SIG-M5 treated with dmso at 0.1 percent for 504 hours (cell line): Measurements from ENCODE around the gene PCDHGB3.
A peak's percentile ranks its signal among the peaks of the same experiment; 100 is the strongest.
"Not testable (repeated sequence)": the region's sequence is repeated elsewhere in the genome, so short reads cannot be mapped to it uniquely, and the experiment has no call there.

Experiments
- DNase-seq: peaks from one replicate; lab custom pipeline; 2025; ENCODE audit not compliant: unreplicated experiment; lab: John Stamatoyannopoulos, UW

Gene PCDHGB3

DNA sequence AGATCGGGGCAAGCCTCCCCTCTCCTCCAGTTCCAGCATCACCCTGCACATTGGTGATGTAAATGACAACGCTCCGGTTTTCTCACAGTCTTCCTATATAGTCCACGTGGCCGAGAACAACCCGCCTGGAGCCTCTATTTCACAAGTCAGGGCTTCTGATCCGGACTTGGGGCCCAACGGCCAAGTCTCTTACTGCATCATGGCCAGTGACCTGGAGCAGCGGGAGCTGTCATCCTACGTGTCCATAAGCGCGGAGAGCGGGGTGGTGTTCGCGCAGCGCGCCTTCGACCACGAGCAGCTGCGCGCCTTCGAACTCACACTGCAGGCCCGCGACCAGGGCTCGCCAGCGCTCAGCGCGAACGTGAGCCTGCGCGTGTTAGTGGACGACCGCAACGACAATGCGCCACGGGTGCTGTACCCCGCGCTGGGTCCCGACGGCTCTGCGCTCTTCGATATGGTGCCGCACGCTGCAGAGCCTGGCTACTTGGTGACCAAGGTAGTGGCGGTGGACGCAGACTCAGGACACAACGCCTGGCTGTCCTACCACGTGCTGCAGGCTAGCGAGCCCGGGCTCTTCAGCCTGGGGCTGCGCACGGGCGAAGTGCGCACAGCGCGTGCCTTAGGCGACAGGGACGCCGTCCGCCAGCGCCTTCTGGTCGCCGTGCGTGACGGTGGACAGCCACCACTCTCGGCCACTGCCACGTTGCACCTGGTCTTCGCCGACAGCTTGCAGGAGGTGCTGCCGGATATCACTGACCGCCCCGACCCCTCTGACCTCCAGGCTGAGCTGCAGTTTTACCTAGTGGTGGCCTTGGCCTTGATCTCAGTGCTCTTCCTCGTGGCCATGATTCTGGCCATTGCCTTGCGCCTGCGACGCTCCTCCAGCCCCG, 19.4 kb downstream of the PCDHGB3 start:
- no peak for DNase-seq

DNA sequence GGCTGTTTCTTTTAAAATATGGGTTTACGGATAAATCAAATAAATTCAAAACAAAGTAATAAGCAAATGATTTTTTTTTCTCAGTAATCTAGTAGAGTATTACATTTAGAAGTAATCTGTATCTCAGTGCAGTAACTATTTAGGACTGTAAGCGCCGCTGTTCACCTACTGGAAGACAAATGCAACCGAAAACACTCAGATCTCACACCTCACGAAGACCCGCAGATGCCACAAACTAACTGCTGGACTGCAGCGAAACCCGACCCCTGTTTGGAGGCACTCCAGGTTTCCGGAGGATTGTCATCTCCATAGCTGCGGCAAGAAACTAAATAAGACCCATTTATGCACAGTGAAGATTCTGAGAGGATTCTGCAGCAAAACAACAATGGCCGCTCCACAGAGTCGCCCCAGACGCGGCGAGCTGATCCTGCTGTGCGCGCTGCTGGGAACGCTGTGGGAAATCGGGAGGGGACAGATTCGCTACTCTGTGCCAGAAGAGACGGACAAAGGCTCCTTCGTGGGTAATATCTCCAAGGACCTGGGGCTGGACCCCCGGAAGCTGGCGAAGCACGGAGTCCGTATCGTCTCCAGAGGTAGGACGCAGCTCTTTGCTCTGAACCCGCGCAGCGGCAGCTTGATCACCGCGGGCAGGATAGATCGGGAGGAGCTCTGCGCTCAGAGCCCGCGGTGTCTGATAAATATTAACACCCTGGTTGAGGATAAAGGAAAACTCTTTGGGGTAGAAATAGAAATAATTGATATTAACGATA, 22.6 kb downstream of the PCDHGB3 start, which contains the start of gene PCDHGA8:
Gene PCDHGA8, plus strand, starts transcription at position 205 of the 770 bp plus-strand sequence. Its CDS starts 181 bp downstream, at position 386.
- DNase-seq = no peak

DNA sequence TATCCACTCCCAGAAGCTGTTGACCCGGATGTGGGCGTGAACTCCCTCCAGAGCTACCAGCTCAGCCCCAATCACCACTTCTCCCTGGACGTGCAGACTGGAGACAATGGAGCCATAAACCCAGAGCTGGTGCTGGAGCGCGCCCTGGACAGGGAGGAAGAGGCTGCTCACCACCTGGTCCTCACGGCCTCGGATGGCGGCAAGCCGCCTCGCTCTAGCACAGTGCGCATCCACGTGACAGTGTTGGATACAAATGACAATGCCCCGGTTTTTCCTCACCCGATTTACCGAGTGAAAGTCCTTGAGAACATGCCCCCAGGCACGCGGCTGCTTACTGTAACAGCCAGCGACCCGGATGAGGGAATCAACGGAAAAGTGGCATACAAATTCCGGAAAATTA, 23.2 kb downstream of the PCDHGB3 start:
- DNase-seq = no peak

DNA sequence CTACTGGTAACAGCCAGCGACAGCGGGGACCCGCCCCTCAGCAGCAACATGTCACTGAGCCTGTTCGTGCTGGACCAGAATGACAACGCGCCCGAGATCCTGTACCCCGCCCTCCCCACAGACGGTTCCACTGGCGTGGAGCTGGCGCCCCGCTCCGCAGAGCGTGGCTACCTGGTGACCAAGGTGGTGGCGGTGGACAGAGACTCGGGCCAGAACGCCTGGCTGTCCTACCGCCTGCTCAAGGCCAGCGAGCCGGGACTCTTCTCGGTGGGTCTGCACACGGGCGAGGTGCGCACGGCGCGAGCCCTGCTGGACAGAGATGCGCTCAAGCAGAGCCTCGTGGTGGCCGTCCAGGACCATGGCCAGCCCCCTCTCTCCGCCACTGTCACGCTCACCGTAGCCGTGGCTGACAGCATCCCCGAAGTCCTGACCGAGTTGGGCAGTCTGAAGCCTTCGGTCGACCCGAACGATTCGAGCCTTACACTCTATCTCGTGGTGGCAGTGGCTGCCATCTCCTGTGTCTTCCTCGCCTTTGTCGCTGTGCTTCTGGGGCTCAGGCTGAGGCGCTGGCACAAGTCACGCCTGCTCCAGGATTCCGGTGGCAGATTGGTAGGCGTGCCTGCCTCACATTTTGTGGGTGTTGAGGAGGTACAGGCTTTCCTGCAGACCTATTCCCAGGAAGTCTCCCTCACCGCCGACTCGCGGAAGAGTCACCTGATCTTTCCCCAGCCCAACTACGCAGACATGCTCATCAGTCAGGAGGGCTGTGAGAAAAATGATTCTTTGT, 24.6 kb downstream of the PCDHGB3 start:
- not testable (repeated sequence) for DNase-seq

DNA sequence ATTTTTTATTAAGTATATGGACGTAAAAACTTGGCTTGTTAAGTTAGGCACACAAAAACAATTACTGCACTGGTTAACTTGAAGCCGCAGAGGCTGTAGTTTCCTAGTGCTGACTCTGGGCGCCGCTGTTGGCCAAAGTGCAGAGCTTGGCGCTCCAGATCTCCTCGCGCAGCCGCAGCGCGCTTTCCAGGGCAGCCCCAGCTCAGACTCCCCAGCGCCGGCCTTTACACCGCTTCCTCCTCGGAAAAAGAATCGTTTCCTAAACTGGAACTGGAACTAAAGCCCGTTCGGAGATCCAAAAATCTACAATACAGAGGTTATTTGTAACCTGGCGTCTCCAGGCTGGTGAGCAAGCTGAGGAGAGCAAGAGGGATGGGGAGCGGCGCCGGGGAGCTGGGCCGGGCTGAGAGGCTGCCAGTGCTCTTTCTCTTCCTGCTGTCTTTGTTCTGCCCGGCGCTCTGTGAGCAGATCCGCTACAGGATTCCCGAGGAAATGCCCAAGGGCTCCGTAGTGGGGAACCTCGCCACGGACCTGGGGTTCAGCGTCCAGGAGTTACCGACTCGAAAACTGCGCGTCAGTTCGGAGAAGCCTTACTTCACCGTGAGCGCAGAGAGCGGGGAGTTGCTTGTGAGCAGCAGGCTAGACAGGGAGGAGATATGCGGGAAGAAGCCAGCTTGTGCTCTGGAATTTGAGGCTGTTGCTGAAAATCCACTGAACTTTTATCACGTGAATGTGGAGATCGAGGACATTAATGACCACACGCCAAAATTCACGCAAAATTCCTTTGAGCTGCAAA, 27.9 kb downstream of the PCDHGB3 start, which contains the start of gene PCDHGB5:
Gene PCDHGB5, plus strand, starts transcription at position 192 of the 796 bp plus-strand sequence. Its CDS starts 181 bp downstream, at position 373.
- DNase-seq = not testable (repeated sequence)

DNA sequence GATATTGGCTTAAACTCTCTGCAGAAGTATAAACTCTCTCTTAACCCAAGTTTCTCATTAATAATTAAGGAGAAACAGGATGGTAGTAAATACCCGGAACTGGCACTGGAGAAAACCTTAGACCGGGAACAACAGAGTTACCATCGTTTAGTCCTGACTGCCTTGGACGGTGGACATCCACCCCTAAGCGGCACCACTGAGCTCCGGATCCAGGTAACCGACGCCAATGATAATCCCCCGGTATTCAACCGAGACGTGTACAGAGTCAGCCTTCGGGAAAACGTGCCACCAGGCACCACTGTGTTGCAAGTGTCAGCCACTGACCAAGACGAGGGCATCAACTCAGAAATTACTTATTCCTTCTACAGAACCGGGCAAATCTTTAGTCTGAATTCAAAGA, 28.6 kb downstream of the PCDHGB3 start:
- DNase-seq = no peak

DNA sequence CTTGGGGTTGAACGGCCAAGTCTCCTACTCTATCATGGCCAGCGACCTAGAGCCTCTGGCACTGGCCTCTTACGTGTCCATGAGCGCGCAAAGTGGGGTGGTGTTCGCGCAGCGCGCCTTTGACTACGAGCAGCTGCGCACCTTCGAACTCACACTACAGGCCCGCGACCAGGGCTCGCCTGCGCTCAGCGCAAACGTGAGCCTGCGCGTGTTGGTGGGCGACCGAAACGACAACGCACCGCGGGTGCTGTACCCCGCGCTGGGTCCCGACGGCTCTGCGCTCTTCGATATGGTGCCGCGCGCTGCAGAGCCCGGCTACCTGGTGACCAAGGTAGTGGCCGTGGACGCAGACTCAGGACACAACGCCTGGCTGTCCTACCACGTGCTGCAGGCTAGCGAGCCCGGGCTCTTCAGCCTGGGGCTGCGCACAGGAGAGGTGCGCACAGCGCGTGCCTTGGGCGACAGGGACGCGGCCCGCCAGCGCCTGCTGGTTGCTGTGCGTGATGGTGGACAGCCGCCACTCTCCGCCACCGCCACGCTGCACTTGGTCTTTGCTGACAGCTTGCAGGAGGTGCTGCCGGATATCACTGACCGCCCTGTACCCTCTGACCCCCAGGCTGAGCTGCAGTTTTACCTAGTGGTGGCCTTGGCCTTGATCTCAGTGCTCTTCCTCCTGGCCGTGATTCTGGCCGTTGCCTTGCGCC, 29.7 kb downstream of the PCDHGB3 start:
- no peak for DNase-seq

DNA sequence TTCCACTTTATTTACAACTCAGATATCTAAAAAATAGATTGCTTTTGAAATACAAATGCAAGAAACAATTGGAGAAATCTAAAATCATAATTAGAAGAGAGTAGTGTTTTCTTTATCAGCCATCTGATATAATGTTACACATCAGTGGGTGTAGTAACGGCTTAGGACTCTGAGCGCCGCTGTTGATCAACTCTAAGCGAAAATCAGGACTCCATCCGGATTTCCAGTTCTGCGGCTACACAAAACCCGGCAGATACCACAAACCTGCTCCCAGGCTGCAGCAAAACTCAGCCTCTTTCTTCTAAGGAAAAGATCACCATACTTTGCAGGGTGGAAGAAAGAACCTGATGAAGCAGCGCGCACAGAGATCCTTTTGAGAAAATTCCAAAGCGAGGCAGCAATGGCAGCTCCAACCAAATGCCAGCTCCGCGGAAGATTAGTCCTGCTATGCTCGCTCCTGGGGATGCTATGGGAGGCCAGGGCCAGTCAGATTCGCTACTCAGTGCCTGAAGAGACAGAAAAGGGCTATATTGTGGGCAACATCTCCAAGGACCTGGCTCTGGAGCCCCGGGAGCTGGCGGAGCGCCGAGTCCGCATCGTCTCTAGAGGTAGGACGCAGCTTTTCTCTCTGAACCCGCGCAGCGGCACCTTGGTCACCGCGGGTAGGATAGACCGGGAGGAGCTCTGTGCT, 32.7 kb downstream of the PCDHGB3 start, which contains the start of gene PCDHGA9:
Gene PCDHGA9, plus strand, starts transcription at position 226 of the 691 bp plus-strand sequence. Its CDS starts 175 bp downstream, at position 401.
- no peak for DNase-seq

DNA sequence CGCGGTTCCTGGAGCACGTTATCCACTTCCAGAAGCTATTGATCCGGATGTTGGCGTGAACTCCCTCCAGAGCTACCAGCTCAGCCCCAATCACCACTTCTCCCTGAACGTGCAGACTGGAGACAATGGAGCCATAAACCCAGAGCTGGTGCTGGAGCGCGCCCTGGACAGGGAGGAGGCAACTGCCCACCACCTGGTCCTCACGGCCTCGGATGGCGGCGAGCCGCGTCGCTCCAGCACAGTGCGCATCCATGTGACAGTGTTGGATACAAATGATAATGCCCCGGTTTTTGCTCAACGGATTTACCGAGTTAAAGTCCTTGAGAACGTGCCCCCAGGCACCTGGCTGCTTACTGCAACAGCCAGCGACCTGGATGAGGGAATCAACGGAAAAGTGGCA, 33.3 kb downstream of the PCDHGB3 start:
- no peak for DNase-seq

DNA sequence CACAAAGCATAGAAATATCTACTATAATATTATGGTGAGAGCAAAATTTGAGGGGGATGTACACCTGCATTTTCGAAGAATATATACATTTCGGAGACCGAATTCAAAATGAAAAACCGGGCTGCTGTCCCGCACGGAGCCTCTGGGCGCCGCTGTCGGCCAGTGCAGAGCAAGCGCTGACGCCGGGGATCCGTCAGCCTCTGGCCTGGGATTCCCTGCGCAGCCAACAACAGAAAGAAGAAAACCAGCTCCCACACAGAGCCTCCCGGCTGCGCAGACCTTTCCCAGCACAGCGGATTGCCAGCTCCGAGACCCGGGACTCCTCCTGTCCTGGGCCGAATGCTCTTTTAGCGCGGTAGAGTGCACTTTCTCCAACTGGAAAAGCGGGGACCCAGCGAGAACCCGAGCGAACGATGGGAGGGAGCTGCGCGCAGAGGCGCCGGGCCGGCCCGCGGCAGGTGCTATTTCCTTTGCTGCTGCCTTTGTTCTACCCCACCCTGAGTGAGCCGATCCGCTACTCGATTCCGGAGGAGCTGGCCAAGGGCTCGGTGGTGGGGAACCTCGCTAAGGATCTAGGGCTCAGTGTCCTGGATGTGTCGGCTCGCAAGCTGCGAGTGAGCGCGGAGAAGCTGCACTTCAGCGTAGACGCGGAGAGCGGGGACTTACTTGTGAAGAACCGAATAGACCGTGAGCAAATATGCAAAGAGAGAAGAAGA, 37.9 kb downstream of the PCDHGB3 start, which contains the start of gene PCDHGB6:
Gene PCDHGB6, plus strand, starts transcription at position 232 of the 716 bp plus-strand sequence. Its CDS starts 182 bp downstream, at position 414.
- not testable (repeated sequence) for DNase-seq

DNA sequence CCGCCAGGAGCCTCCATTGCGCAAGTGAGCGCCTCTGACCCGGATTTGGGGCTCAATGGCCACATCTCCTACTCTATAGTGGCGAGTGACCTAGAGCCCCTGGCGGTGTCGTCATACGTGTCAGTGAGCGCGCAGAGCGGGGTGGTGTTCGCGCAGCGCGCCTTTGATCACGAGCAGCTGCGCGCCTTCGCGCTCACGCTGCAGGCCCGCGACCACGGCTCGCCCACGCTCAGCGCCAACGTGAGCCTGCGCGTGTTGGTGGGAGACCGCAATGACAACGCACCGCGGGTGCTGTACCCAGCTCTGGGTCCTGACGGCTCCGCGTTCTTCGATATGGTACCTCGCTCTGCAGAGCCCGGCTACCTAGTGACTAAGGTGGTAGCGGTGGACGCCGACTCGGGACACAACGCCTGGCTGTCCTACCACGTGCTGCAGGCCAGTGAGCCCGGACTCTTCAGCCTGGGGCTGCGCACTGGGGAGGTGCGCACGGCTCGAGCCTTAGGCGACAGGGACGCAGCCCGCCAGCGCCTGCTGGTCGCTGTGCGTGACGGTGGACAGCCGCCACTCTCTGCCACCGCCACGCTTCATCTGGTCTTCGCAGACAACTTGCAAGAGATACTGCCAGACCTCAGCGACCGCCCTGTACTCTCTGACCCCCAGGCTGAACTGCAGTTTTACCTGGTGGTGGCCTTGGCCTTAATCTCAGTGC, 39.7 kb downstream of the PCDHGB3 start:
- no peak for DNase-seq

DNA sequence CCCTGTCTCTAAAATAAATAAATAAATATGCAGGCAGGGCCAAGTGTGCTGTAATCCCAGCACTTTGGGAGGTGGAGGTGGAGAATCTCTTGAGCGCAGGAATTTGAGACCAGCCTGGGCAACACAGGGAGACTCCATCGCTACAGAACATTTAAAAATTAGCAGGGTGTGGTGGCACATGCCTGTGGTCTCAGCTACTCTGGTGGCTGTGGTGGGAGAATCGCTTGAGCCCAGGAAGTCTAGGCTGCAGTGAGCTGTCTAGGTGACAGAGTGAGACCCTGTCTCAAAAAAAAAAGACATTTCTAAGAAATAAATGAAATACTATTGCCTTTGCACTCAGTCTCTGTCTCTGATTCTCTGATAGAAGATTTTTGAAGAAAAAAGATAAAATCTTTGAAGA, 41.5 kb downstream of the PCDHGB3 start:
- no peak for DNase-seq

DNA sequence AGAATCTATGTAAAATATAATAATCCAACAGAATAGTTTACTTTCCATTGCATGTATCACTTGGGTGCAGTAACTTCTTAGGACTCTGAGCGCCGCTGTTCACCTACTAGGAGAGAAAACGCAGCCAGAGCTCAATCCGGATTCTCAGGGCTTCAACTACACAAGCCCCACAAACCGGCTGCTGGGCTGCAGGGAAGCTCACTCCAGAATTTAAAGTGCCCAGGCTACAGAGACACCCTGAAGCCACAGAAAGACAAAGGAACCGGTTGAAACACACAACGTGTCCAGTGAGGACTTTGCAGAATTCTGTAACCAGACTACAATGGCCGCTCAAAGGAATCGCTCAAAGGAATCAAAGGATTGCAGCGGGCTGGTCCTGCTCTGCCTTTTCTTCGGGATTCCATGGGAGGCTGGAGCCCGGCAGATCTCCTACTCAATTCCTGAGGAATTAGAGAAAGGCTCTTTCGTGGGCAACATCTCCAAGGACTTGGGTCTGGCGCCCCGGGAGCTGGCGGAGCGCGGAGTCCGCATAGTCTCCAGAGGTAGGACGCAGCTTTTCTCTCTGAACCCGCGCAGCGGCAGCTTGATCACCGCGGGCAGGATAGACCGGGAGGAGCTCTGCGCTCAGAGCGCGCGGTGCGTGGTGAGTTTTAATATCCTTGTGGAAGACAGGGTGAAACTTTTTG, 43.0 kb downstream of the PCDHGB3 start, which contains the start of gene PCDHGA10:
Gene PCDHGA10, plus strand, starts transcription at position 134 of the 686 bp plus-strand sequence. Its CDS starts 189 bp downstream, at position 323.
- DNase-seq = peak; percentile 87

DNA sequence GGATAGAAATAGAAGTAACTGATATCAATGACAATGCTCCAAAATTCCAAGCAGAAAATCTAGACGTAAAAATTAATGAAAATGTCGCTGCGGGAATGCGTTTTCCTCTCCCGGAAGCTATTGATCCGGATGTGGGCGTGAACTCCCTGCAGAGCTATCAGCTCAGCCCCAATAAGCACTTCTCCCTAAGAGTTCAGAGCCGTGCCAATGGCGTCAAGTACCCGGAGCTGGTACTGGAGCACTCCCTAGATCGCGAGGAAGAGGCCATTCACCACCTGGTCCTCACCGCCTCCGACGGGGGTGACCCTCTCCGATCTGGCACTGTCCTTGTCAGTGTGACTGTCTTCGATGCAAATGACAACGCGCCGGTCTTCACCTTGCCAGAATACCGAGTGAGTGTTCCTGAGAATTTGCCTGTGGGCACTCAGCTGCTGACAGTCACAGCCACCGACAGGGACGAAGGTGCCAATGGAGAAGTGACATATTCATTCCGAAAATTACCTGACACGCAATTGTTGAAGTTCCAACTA, 43.6 kb downstream of the PCDHGB3 start:
- no peak for DNase-seq

DNA sequence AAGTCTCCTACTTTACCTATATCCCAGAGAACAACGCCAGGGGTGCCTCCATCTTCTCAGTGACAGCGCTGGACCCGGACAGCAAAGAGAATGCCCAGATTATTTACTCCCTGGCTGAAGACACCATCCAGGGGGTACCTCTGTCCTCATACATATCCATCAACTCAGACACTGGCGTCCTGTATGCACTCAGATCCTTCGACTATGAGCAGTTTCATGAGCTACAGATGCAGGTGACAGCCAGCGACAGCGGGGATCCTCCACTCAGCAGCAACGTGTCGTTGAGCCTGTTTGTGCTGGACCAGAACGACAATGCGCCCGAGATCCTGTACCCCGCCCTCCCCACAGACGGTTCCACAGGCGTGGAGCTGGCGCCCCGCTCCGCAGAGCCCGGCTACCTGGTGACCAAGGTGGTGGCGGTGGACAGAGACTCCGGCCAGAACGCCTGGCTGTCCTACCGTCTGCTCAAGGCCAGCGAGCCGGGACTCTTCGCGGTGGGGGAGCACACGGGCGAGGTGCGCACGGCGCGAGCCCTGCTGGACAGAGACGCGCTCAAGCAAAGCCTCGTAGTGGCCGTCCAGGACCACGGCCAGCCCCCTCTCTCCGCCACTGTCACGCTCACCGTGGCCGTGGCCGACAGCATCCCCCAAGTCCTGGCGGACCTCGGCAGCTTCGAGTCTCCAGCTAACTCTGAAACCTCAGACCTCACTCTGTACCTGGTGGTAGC, 44.7 kb downstream of the PCDHGB3 start:
- DNase-seq = not testable (repeated sequence)

DNA sequence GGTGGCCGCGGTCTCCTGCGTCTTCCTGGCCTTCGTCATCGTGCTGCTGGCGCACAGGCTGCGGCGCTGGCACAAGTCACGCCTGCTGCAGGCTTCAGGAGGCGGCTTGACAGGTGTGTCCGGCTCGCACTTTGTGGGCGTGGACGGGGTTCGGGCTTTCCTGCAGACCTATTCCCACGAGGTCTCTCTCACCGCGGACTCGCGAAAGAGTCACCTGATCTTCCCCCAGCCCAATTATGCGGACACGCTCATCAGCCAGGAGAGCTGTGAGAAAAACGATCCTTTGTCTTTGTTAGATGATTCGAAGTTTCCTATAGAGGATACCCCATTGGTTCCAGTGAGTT, 45.2 kb downstream of the PCDHGB3 start:
- DNase-seq = not testable (repeated sequence)
